ENCODE measurements around the gene ECHS1. TPM values are rescaled to one million over a fixed set of nuclear protein-coding genes. Genes with fewer than 3 reads are reported as not detected.

Gene ECHS1
- total RNA-seq, 1 experiment from 2014 or later: 58.0 TPM

DNA sequence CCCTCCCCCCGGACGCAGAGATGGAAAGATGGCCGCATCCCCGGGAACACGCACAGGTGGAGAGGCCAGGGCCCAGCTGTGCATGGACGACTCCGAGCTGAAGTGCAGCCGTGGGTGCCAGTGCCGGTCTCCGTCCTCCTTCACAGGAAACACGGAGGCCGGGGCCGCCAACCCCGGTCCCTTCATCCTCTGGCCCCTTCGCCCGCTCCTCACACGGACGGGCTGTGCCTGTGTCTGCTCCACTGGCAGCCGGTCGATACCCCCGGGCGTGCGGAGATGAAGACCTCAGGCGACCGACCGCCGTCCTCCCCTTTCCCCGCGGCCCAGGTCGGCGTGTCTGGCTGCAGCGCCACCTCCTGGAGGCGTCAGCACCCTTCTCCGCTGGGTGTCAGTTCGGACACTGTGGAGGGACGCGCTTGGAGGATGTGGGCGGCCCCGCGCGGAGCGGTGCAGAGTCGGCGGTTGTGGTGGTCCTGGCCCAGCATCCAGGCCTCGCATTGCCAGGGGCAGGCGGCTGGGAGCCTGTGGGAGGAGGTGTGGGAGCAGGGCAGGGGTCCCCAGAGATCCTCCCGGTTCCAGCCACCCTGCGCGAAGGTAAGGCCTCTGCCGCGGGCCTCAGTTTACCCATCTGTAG is 54.5 kb downstream of the ECHS1 start:
- H3K9ac ChIP-seq (ENCODE audit: low read length): peak overlapping the region; percentile 48; the same call in 1 of the 2 replicates
- ChIA-PET POLR2A (no interaction called here), RAD21 (ENCODE audit: low non-redundant PET in 1 of 2, low total read pairs in 2 of 2, uncharacterized antibody in 2 of 2, unreplicated experiment in 2 of 2) (no interaction called here), CTCF (interaction anchor here (0.8 kb wide), 1 partner anchor 11 kb away, joined by 6 read pairs; no protein-coding TSS in a partner anchor)
- 0 out of 2 replicates have a peak overlapping the region, but pooled peaks have one; percentile 48 for H3K27ac ChIP-seq (ENCODE audit: low read depth, low read length)
- TF ChIP-seq, protein P1, sequence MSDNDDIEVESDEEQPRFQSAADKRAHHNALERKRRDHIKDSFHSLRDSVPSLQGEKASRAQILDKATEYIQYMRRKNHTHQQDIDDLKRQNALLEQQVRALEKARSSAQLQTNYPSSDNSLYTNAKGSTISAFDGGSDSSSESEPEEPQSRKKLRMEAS (IDR thresholded peaks at IDR 0.05): no peak
- TF ChIP-seq ELF1 (IDR thresholded peaks at IDR 0.05; ENCODE audit: borderline replicate concordance, low read depth) (no peak), ZFX (IDR thresholded peaks at IDR 0.05) (no peak), SRF (IDR thresholded peaks at IDR 0.05; ENCODE audit: low read depth) (no peak), RAD21 (IDR thresholded peaks at IDR 0.05; ENCODE audit: low read depth) (peak; percentile 59), POLR2AphosphoS5 (IDR thresholded peaks at IDR 0.05; ENCODE audit: low read depth, low read length) (peak; percentile 36; the same call in 1 of the 2 replicates), TCF7L2 (IDR thresholded peaks at IDR 0.05; ENCODE audit: borderline replicate concordance, extremely low read depth, insufficient read depth, insufficient read length) (no peak), CBX3 (IDR thresholded peaks at IDR 0.05; ENCODE audit: low read depth) (peak; percentile 61; the same call in 1 of the 2 replicates)
- TF ChIP-seq, protein P2, sequence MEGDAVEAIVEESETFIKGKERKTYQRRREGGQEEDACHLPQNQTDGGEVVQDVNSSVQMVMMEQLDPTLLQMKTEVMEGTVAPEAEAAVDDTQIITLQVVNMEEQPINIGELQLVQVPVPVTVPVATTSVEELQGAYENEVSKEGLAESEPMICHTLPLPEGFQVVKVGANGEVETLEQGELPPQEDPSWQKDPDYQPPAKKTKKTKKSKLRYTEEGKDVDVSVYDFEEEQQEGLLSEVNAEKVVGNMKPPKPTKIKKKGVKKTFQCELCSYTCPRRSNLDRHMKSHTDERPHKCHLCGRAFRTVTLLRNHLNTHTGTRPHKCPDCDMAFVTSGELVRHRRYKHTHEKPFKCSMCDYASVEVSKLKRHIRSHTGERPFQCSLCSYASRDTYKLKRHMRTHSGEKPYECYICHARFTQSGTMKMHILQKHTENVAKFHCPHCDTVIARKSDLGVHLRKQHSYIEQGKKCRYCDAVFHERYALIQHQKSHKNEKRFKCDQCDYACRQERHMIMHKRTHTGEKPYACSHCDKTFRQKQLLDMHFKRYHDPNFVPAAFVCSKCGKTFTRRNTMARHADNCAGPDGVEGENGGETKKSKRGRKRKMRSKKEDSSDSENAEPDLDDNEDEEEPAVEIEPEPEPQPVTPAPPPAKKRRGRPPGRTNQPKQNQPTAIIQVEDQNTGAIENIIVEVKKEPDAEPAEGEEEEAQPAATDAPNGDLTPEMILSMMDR (IDR thresholded peaks at IDR 0.05 in 2 of 3, conservative IDR thresholded peaks at IDR 0.05 in 1 of 3; ENCODE audit: borderline replicate concordance in 1 of 3, insufficient read depth in 1 of 3, low read depth in 2 of 3, low read length in 2 of 3): peak; percentile 55 to 61 (median 61)
- H3K79me2 ChIP-seq (ENCODE audit: insufficient read depth, low read length): no peaks in the 10 kb centered on the region
- no peaks in the 10 kb centered on the region; a peak in 1 of 4 replicates for H3K4me1 ChIP-seq (ENCODE audit: control insufficient read depth in 1 of 2, insufficient read depth in 2 of 2, low read length in 2 of 2)
- no peaks in the 10 kb centered on the region for H3K9me2 ChIP-seq (ENCODE audit: insufficient read depth)
- H3K4me3 ChIP-seq (replicated peaks in 1 of 2; ENCODE audit: low read depth in 1 of 2, low read length in 2 of 2): peak overlapping the region; percentile 44 to 50
- intact Hi-C loops (cut with micrococcal nuclease): no loop called here
- H3K27me3 ChIP-seq (ENCODE audit: insufficient read depth, low read length): no peaks in the 10 kb centered on the region
- H4K20me1 ChIP-seq (ENCODE audit: insufficient read depth): no peaks in the 10 kb centered on the region
- H3K9me3 ChIP-seq (ENCODE audit: control insufficient read depth in 1 of 2, insufficient read depth in 1 of 2, low read depth in 1 of 2, low read length in 2 of 2): no peaks in the 10 kb centered on the region
- ATAC-seq: peak; percentile 96
- no peak overlapping the region for H2AFZ ChIP-seq (ENCODE audit: low read depth, low read length, poor library complexity, severe bottlenecking)
- DNase-seq (ENCODE audit: low read depth, low spot score): no peak
- peak overlapping the region; percentile 69 for H3K4me2 ChIP-seq (ENCODE audit: low read length)
- no TSS peak for BruUV-seq (replicated peaks)
- no peaks in the 10 kb centered on the region for H3K36me3 ChIP-seq (ENCODE audit: control insufficient read depth in 1 of 2, insufficient read depth in 2 of 2, low read length in 2 of 2)
